Inflammatory macrophage (primary cell): ENCODE data around the gene CASTOR2.
A peak's percentile ranks its signal among the peaks of the same experiment; 100 is the strongest.
"Not testable (repeated sequence)": the region's sequence is repeated elsewhere in the genome, so short reads cannot be mapped to it uniquely, and the experiment has no call there.

Experiments
- DNase-seq, 2 donors: peaks; one replicate each; pipeline ENCODE4 v3.0.0-alpha.2; 2020 to 2022

CASTOR2 gene

GRCh38 chr7:75055830-75056772 is 91.6 kb downstream of the CASTOR2 start:
- no peak for DNase-seq

GRCh38 chr7:75058406-75058805 is 93.9 kb downstream of the CASTOR2 start:
- DNase-seq, result no peak

GRCh38 chr7:75064291-75064690 is 99.8 kb downstream of the CASTOR2 start:
- no peak for DNase-seq

- no peak for DNase-seq
Observed at GRCh38 chr7:75064801-75065200, 100.3 kb downstream of the CASTOR2 start.

GRCh38 chr7:75066521-75066920 is 102.0 kb downstream of the CASTOR2 start:
- no peak for DNase-seq

GRCh38 chr7:75072981-75073283 is 108.4 kb downstream of the CASTOR2 start:
- DNase-seq, result peak; percentile 18 to 22

GRCh38 chr7:75074262-75074641 is 109.7 kb downstream of the CASTOR2 start:
- DNase-seq, result not testable (repeated sequence)
